ENCODE measurements around the gene NHSL2. TPM values are rescaled to one million over a fixed set of nuclear protein-coding genes. Genes with fewer than 3 reads are reported as not detected.

NHSL2 gene
- total RNA-seq, 1 experiment from 2014 or later = 0.07 TPM

- H3K79me2 ChIP-seq (ENCODE audit: low read length) = no peaks in the 10 kb centered on the region
- ChIA-PET CTCF (interaction anchor here (0.6 kb wide), 1 partner anchor 99 kb away, joined by 4 read pairs; no protein-coding TSS in a partner anchor), POLR2A (ENCODE audit: unreplicated experiment) (no interaction called here)
- no peaks in the 10 kb centered on the region for H3F3A ChIP-seq (ENCODE audit: low read length, unreplicated experiment)
- intact Hi-C loops (cut with micrococcal nuclease) = no loop called here
- no peak overlapping the region for H3K4me3 ChIP-seq (ENCODE audit: low read length)
- ATAC-seq = peak; percentile 7; the same call in 1 of the 2 replicates
- H3K4me2 ChIP-seq (ENCODE audit: low read length) = peak overlapping the region; percentile 61
- no peaks in the 10 kb centered on the region for H3K27me3 ChIP-seq (ENCODE audit: low read length)
- no TSS peak for BruUV-seq (replicated peaks)
- DNase-seq = peak; percentile 40
- no peak overlapping the region for H2AFZ ChIP-seq (ENCODE audit: low read length)
- H4K20me1 ChIP-seq (ENCODE audit: low read length) = no peaks in the 10 kb centered on the region
- H3K9me2 ChIP-seq (replicated peaks; ENCODE audit: low read length) = no peaks in the 10 kb centered on the region
- peak overlapping the region; percentile 53 for H3K27ac ChIP-seq (ENCODE audit: low read length)
- H3K9ac ChIP-seq (ENCODE audit: low read length) = peak overlapping the region; percentile 27; the same call in 1 of the 2 replicates
- peaks cover 18% of the 10 kb centered on the region for H3K4me1 ChIP-seq (ENCODE audit: insufficient read depth, low read length)
- no peaks in the 10 kb centered on the region for H3K36me3 ChIP-seq (ENCODE audit: low read depth, low read length)
- no peak for TF ChIP-seq EZH2 (IDR thresholded peaks at IDR 0.05; ENCODE audit: low read length, unreplicated experiment)
- TF ChIP-seq CTCF (conservative IDR thresholded peaks at IDR 0.05; ENCODE audit: low read depth, low read length) = no peak
- TF ChIP-seq EZH2phosphoT487 (IDR thresholded peaks at IDR 0.05; ENCODE audit: borderline replicate concordance, low read length) = no peak
- no peaks in the 10 kb centered on the region for H3K9me3 ChIP-seq (ENCODE audit: low read length)
Measured at GRCh38 chrX:72120837-72121236, 210.2 kb downstream of the NHSL2 start.

GRCh38 chrX:72121383-72121782 is 210.7 kb downstream of the NHSL2 start:
- ChIA-PET POLR2A (ENCODE audit: unreplicated experiment) (no interaction called here), CTCF (interaction anchor here (0.6 kb wide), 2 partner anchors 44 to 99 kb away, joined by 4 read pairs; no protein-coding TSS in a partner anchor)
- peak overlapping the region; percentile 61 for H3K4me2 ChIP-seq (ENCODE audit: low read length)
- H3K27ac ChIP-seq (ENCODE audit: low read length) = peak overlapping the region; percentile 53
- intact Hi-C loops (cut with micrococcal nuclease) = no loop called here
- H3F3A ChIP-seq (ENCODE audit: low read length, unreplicated experiment) = no peaks in the 10 kb centered on the region
- TF ChIP-seq EZH2 (IDR thresholded peaks at IDR 0.05; ENCODE audit: low read length, unreplicated experiment) (no peak), EZH2phosphoT487 (IDR thresholded peaks at IDR 0.05; ENCODE audit: borderline replicate concordance, low read length) (no peak), CTCF (conservative IDR thresholded peaks at IDR 0.05; ENCODE audit: low read depth, low read length) (no peak)
- no peaks in the 10 kb centered on the region for H3K36me3 ChIP-seq (ENCODE audit: low read depth, low read length)
- H3K27me3 ChIP-seq (ENCODE audit: low read length) = no peaks in the 10 kb centered on the region
- no peaks in the 10 kb centered on the region for H3K9me2 ChIP-seq (replicated peaks; ENCODE audit: low read length)
- H3K9ac ChIP-seq (ENCODE audit: low read length) = no peak overlapping the region; the same call in 1 of the 2 replicates
- peak; percentile 85 for DNase-seq
- H3K4me1 ChIP-seq (ENCODE audit: insufficient read depth, low read length) = peaks cover 22% of the 10 kb centered on the region
- no peaks in the 10 kb centered on the region for H3K9me3 ChIP-seq (ENCODE audit: low read length)
- peak; percentile 95 for ATAC-seq
- no peaks in the 10 kb centered on the region for H4K20me1 ChIP-seq (ENCODE audit: low read length)
- H3K79me2 ChIP-seq (ENCODE audit: low read length) = no peaks in the 10 kb centered on the region
- no TSS peak for BruUV-seq (replicated peaks)
- H2AFZ ChIP-seq (ENCODE audit: low read length) = no peak overlapping the region
- H3K4me3 ChIP-seq (ENCODE audit: low read length) = no peak overlapping the region

GRCh38 chrX:72122621-72123337 is 212.1 kb downstream of the NHSL2 start:
- Histone ChIP-seq H3K4me2 (ENCODE audit: low read length) (no peak overlapping the region), H3K9me3 (ENCODE audit: low read length) (no peaks in the 10 kb centered on the region), H3K9me2 (replicated peaks; ENCODE audit: low read length) (no peaks in the 10 kb centered on the region), H3K9ac (ENCODE audit: low read length) (no peak overlapping the region), H3K4me1 (ENCODE audit: insufficient read depth, low read length) (peaks cover 23% of the 10 kb centered on the region), H3K79me2 (ENCODE audit: low read length) (no peaks in the 10 kb centered on the region), H3F3A (ENCODE audit: low read length, unreplicated experiment) (no peaks in the 10 kb centered on the region), H3K36me3 (ENCODE audit: low read depth, low read length) (no peaks in the 10 kb centered on the region), H2AFZ (ENCODE audit: low read length) (no peak overlapping the region), H3K27me3 (ENCODE audit: low read length) (no peaks in the 10 kb centered on the region), H4K20me1 (ENCODE audit: low read length) (no peaks in the 10 kb centered on the region), H3K4me3 (ENCODE audit: low read length) (no peak overlapping the region), H3K27ac (ENCODE audit: low read length) (no peak overlapping the region)
- CTCF ChIA-PET = no interaction called here
- TF ChIP-seq EZH2phosphoT487 (IDR thresholded peaks at IDR 0.05; ENCODE audit: borderline replicate concordance, low read length) (no peak), EZH2 (IDR thresholded peaks at IDR 0.05; ENCODE audit: low read length, unreplicated experiment) (no peak), CTCF (conservative IDR thresholded peaks at IDR 0.05; ENCODE audit: low read depth, low read length) (no peak)
- ATAC-seq (no peak), DNase-seq (no peak)
- POLR2A ChIA-PET (ENCODE audit: unreplicated experiment) = no interaction called here
- no TSS peak for BruUV-seq (replicated peaks)
- intact Hi-C loops (cut with micrococcal nuclease) = no loop called here
